K562 (cell line): ENCODE results near the gene HSD17B10. TPM values are rescaled to one million over a fixed set of nuclear protein-coding genes. Genes with fewer than 3 reads are reported as not detected.

Experiments used
- ATAC-seq: fragments of 200-7000 bp; cut with Tn5 transposase; 3 replicates; pipeline ENCODE4 v1.9.1; 2020; ENCODE audit warnings: moderate library complexity
- BruUV-seq: library from RNA; stranded (reverse); fragments of 400-500 nt; replicated peaks from 2 replicates; lab custom pipeline; 2021; lab: Mats Ljungman, UMichigan
- CTCF ChIA-PET: fragments of 300-600 bp; formaldehyde crosslinking; extraction: SDS; loops from one replicate; lab custom pipeline; 2021; ENCODE audit warnings: low intra/inter-chr PET ratio; lab: Yijun Ruan, JAX
- POLR2A ChIA-PET: fragments of 300-600, 350-650 bp; sonication (Branson Sonifier 250); formaldehyde crosslinking; extraction: SDS; loops from one replicate; lab custom pipeline; 2021; ENCODE audit warnings: antibody characterized with exemption, inconsistent platforms; lab: Yijun Ruan, JAX
- DNase-seq, 4 experiments: peaks; one replicate each; pipeline versions ENCODE4 v3.0.0 to v3.0.0-alpha.2; 2011 to 2018; ENCODE audit warnings: low spot score in 3 of 4, mixed read lengths in 3 of 4; ENCODE audit errors: extremely low read depth in 1 of 4
- FAIRE-seq: peaks from 2 replicates; lab custom pipeline; 2011; peaks lifted over from hg19 to GRCh38; lab: Jason Lieb, UNC
- H2AFZ ChIP-seq: 2 replicates; pipeline ENCODE4 v1.6.0; 2011; ENCODE audit warnings: low read depth, low read length, control low read depth, inconsistent platforms
- H3K27ac ChIP-seq: fragments of 200-600 bp; 3 replicates; pipeline ENCODE4 v1.8.0; 2011; ENCODE audit warnings: low read depth, mild to moderate bottlenecking, control low read depth, inconsistent platforms, low read length, moderate library complexity, mixed read lengths; ENCODE audit errors: extremely low read depth
- H3K27me3 ChIP-seq, 2 experiments: fragments of 300-600 bp in 1 of 2; 2 replicates in 1 of 2; 3 replicates in 1 of 2; pipeline versions ENCODE4 v1.6.0 to v1.8.0; 2011; ENCODE audit warnings: inconsistent platforms in 2 of 2, low read length in 2 of 2, mild to moderate bottlenecking in 1 of 2, mixed read lengths in 1 of 2, moderate library complexity in 1 of 2; ENCODE audit not compliant: control insufficient read depth in 2 of 2, insufficient read depth in 2 of 2
- H3K36me3 ChIP-seq: fragments of 300-600 bp; 3 replicates; pipeline ENCODE4 v1.8.0; 2011; ENCODE audit warnings: mild to moderate bottlenecking, low read length, inconsistent platforms; ENCODE audit not compliant: control insufficient read depth, insufficient read depth
- H3K4me1 ChIP-seq, 2 experiments: fragments of 200-600 bp in 1 of 2; replicated peaks in 1 of 2; 2 replicates in 1 of 2; 3 replicates in 1 of 2; pipeline versions ENCODE4 v1.5.1 to v1.8.0; 2011; ENCODE audit warnings: inconsistent platforms in 2 of 2, low read length in 2 of 2, mild to moderate bottlenecking in 1 of 2, mixed read lengths in 1 of 2, moderate library complexity in 1 of 2; ENCODE audit not compliant: control insufficient read depth in 2 of 2, insufficient read depth in 2 of 2
- H3K4me2 ChIP-seq: 2 replicates; pipeline ENCODE4 v1.6.1; 2011; ENCODE audit warnings: low read length, control low read depth, inconsistent platforms, mixed read lengths; ENCODE audit not compliant: insufficient read depth
- H3K4me3 ChIP-seq: fragments of 200-600 bp; sonication (generic), shearing (Covaris generic); 2 replicates; pipeline ENCODE4 v1.5.1; 2016; ENCODE audit warnings: control low read depth, inconsistent platforms
- H3K79me2 ChIP-seq: fragments of 200-600 bp; 3 replicates; pipeline ENCODE4 v1.8.0; 2011; ENCODE audit warnings: low read length, inconsistent platforms; ENCODE audit not compliant: control insufficient read depth, insufficient read depth
- H3K9ac ChIP-seq, 2 experiments: 2 replicates each; pipeline versions ENCODE4 v1.6.0 to v1.6.1; 2011; ENCODE audit warnings: low read depth in 2 of 2, low read length in 2 of 2, control low read depth in 1 of 2, inconsistent platforms in 1 of 2, mild to moderate bottlenecking in 1 of 2, mixed read lengths in 1 of 2; ENCODE audit not compliant: insufficient read depth in 1 of 2
- H3K9me1 ChIP-seq: one replicate; pipeline ENCODE4 v1.6.0; 2011; ENCODE audit warnings: inconsistent platforms, mild to moderate bottlenecking, low read length, moderate library complexity; ENCODE audit not compliant: control insufficient read depth, insufficient read depth
- H3K9me3 ChIP-seq: replicated peaks from 2 replicates; pipeline ENCODE4 v1.5.1; 2011; ENCODE audit warnings: low read depth, low read length, inconsistent platforms; ENCODE audit not compliant: control insufficient read depth, insufficient read depth
- H4K20me1 ChIP-seq: replicated peaks from 2 replicates; pipeline ENCODE4 v1.6.1; 2011; ENCODE audit warnings: low read length, inconsistent platforms, mixed read lengths; ENCODE audit not compliant: control insufficient read depth, insufficient read depth
- ATF1 ChIP-seq, 2 experiments: fragments of 450-650 bp in 1 of 2; IDR thresholded peaks; 2 replicates each; pipeline ENCODE4 v1.6.1; 2016; ENCODE audit warnings: missing compliant biosample characterization in 1 of 2, missing genetic modification characterization in 1 of 2
- DEAF1 ChIP-seq: fragments of 450-650 bp; formaldehyde crosslinking; IDR thresholded peaks from 2 replicates; pipeline ENCODE4 v1.4.0; 2020; ENCODE audit warnings: mild to moderate bottlenecking, moderate library complexity
- HDAC3 ChIP-seq: fragments of 450-650 bp; IDR thresholded peaks from 2 replicates; pipeline ENCODE4 v1.6.1; 2018; ENCODE audit warnings: borderline replicate concordance, mild to moderate bottlenecking, moderate library complexity; ENCODE audit not compliant: partially characterized antibody
- MBD1 ChIP-seq: fragments of 250-450 bp; sonication (Bioruptor Pico); IDR thresholded peaks from 2 replicates; pipeline ENCODE4 v1.8.0; 2022; ENCODE audit warnings: inconsistent platforms
- MEIS2 ChIP-seq: fragments of 450-650 bp; IDR thresholded peaks from 2 replicates; pipeline ENCODE4 v1.6.1; 2014; ENCODE audit warnings: mild to moderate bottlenecking; ENCODE audit not compliant: partially characterized antibody
- PHF8 ChIP-seq: fragments of 200-600 bp; sonication (generic); IDR thresholded peaks from 2 replicates; pipeline ENCODE4 v1.6.1; 2012; ENCODE audit warnings: mixed run types, mild to moderate bottlenecking, inconsistent platforms, low read length, moderate library complexity, borderline replicate concordance
- ZBTB5 ChIP-seq: fragments of 450-650 bp; IDR thresholded peaks from 2 replicates; pipeline ENCODE4 v1.6.1; 2017; ENCODE audit warnings: antibody characterized with exemption
- ZNF217 ChIP-seq: sonication (generic); formaldehyde crosslinking; IDR thresholded peaks from 2 replicates; pipeline ENCODE4 v1.8.0; 2022; ENCODE audit warnings: mild to moderate bottlenecking, missing genetic modification reagents
- ZNF584 ChIP-seq: fragments of 200-800 bp; sonication (Bioruptor generic); IDR thresholded peaks from 2 replicates; pipeline ENCODE4 v1.6.1; 2016; ENCODE audit warnings: low read depth, mild to moderate bottlenecking, missing genetic modification characterization, missing compliant biosample characterization
- WGBS: fragments of 100-300 bp; shearing (Covaris generic); methylation state at CpG from one replicate; pipeline ENCODE4 v1.1.6; 2016; ENCODE audit warnings: low coverage, mixed read lengths; ENCODE audit not compliant: insufficient coverage; ENCODE audit errors: missing lambda C conversion rate; 5-methylcytosine and 5-hydroxymethylcytosine counted together
- in situ Hi-C: fragments of 300-500 bp; cut with MboI; formaldehyde crosslinking; loops from 4 replicates; pipeline ENCODE4 v1.15.0; 2018; ENCODE audit warnings: inconsistent platforms, mixed read lengths
- intact Hi-C: fragments of 100-400 bp; cut with micrococcal nuclease; formaldehyde crosslinking; loops from 2 replicates; pipeline ENCODE4 v1.14.2; 2022
- polyA plus RNA-seq, 8 experiments: library from polyadenylated mRNA; depleted of rRNA in 4 of 8; stranded (reverse) in 5 of 8; unstranded in 3 of 8; fragments of >200 nt; fragmentation: Nextera tagmentation in 2 of 8; fragmentation: Illumina TruSeq in 1 of 8; extraction: Ambion mirVana in 2 of 8; extraction: Trizol in 1 of 8; gene quantifications; 2 replicates each; pipeline versions ENCODE4 v1.2.1 to v1.2.3, GENCODE V29; 2011 to 2014; ENCODE audit warnings: inconsistent platforms in 1 of 8, missing spikeins in 1 of 8
- total RNA-seq, 7 experiments: library from RNA; depleted of rRNA in 6 of 7; stranded (reverse); fragments of >200 nt in 6 of 7; fragmentation: Illumina TruSeq in 2 of 7; extraction: Trizol in 2 of 7; gene quantifications; 2 replicates each; pipeline versions ENCODE4 v1.2.1 to v1.2.3, GENCODE V29; 2011 to 2021; ENCODE audit warnings: low replicate concordance in 1 of 7

The HSD17B10 gene
- total and polyA plus RNA-seq, 9 of the 15 experiments (the other 6 are each of a cell fraction or from before 2014, with no cell fraction given): 45.3 to 221 (median 186) TPM

DNA sequence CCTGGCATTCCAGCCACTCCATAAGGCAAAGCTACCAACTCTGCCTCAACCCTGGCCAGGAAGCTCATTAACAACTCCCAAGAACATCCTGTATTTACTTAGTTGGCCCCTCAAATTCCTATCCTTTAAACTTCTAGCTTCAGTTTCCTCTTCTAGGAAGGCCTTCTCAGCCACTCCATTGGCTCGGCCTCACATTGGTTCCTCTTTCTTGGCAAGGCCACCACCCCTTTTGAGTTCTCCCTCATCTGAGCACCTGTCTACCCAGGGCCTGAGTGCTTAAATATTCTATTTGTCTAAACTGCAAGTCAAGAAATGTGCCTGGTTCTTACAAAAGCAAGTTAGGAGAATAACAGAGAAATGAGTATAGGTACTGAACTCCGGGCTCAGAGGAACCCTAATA lies 21.7 kb downstream of the HSD17B10 start:
- Histone ChIP-seq H3K36me3 (peaks cover 80% of the 10 kb centered on the region), H2AFZ (no peak overlapping the region), H3K4me1 (no peaks in the 10 kb centered on the region), H3K79me2 (peaks cover 29% of the 10 kb centered on the region), H3K4me3 (no peak overlapping the region), H3K9ac (no peak overlapping the region), H3K27ac (no peak overlapping the region), H3K9me1 (no peaks in the 10 kb centered on the region), H3K9me3 (no peaks in the 10 kb centered on the region), H3K27me3 (no peaks in the 10 kb centered on the region), H4K20me1 (peaks cover 10% of the 10 kb centered on the region; the same call in 1 of the 2 replicates), H3K4me2 (no peak overlapping the region)
- WGBS: 90% methylated on average over 2 of the region's 2 CpGs
- no TSS peak for BruUV-seq
- no peak for DNase-seq
- ATAC-seq: no peak
- POLR2A ChIA-PET: interaction anchor here (0.6 to 4.2 kb wide), 8 partner anchors 9 to 1058 kb away, joined by 3 to 37 read pairs (median 3); partner anchors contain the start of genes RIBC1 and SMC1A
- intact Hi-C loops (no loop called here), in situ Hi-C loops (no loop called here)
- CTCF ChIA-PET: no interaction called here
- FAIRE-seq: no peak
- no peak for TF ChIP-seq MBD1 (CRISPR knock-in tag)
- TF ChIP-seq ATF1 (CRISPR knock-in tag; IDR thresholded peaks at IDR 0.05): no peak
- TF ChIP-seq ATF1 (tag; IDR thresholded peaks at IDR 0.05): no peak
- TF ChIP-seq ZBTB5: no peak
- no peak for TF ChIP-seq HDAC3
- TF ChIP-seq PHF8: no peak
- TF ChIP-seq ZNF217 (CRISPR knock-in tag): no peak
- TF ChIP-seq MEIS2: no peak
- TF ChIP-seq DEAF1 (CRISPR knock-in tag): no peak
- TF ChIP-seq ZNF584 (CRISPR knock-in tag): no peak
